Ascending aorta (tissue), 2 donors: Measurements from ENCODE around the gene LRRC3B. TPM values are rescaled to one million over a fixed set of nuclear protein-coding genes. Genes with fewer than 3 reads are reported as not detected.

ENCODE experiments used
- DNase-seq, 2 donors: peaks; one replicate each; pipeline ENCODE4 v3.0.0-alpha.2; 2019; ENCODE audit warnings: low spot score in 2 of 2
- H3K27ac ChIP-seq, 2 donors: fragments of 200-600 bp; sonication (generic); one replicate each; pipeline ENCODE4 v1.5.1; 2016 to 2017; ENCODE audit warnings: mild to moderate bottlenecking in 1 of 2
- H3K27me3 ChIP-seq: fragments of 200-600 bp; sonication (generic); one replicate; pipeline ENCODE4 v1.5.1; 2017
- H3K36me3 ChIP-seq, 2 donors: fragments of 200-600 bp; sonication (generic); one replicate each; pipeline ENCODE4 v1.5.1; 2016
- H3K4me1 ChIP-seq, 2 donors: fragments of 200-600 bp; sonication (generic); one replicate each; pipeline ENCODE4 v1.5.1; 2016 to 2017; ENCODE audit warnings: mild to moderate bottlenecking in 1 of 2
- H3K4me3 ChIP-seq, 2 donors: fragments of 200-600 bp; sonication (generic); one replicate each; pipeline ENCODE4 v1.5.1; 2016 to 2017; ENCODE audit warnings: mild to moderate bottlenecking in 1 of 2
- H3K9me3 ChIP-seq, 2 donors: fragments of 200-600 bp; sonication (generic); one replicate each; pipeline ENCODE4 v1.5.1; 2016
- CTCF ChIP-seq, 3 experiments: fragments of 200-600 bp in 2 of 3; fragments of 450-650 bp in 1 of 3; sonication (generic) in 2 of 3; IDR thresholded peaks; one replicate each; pipeline ENCODE4 v1.5.1; 2016 to 2019; ENCODE audit warnings: antibody characterized with exemption in 3 of 3, mild to moderate bottlenecking in 1 of 3, moderate library complexity in 1 of 3
- intact Hi-C: fragments of 100-400 bp; cut with DNase I; formaldehyde crosslinking; loops from one replicate; pipeline ENCODE4 v1.15.1; 2023
- total RNA-seq: library from RNA; depleted of rRNA; stranded (reverse); fragments of >200 nt; gene quantifications from one replicate; pipeline ENCODE4 v1.1.0, GENCODE V29; 2016

Gene LRRC3B
- total RNA-seq, 1 donor from 2014 or later: not detected

GRCh38 chr3:26648461-26648860, 25.9 kb downstream of the LRRC3B start:
- H3K9me3 ChIP-seq: no peaks in the 10 kb centered on the region
- H3K4me1 ChIP-seq: no peaks in the 10 kb centered on the region
- no peaks in the 10 kb centered on the region for H3K36me3 ChIP-seq
- no peak overlapping the region for H3K27ac ChIP-seq
- no peak overlapping the region for H3K4me3 ChIP-seq
- no peak for TF ChIP-seq CTCF (IDR thresholded peaks at IDR 0.05)
- intact Hi-C loops: no loop called here
- H3K27me3 ChIP-seq: no peaks in the 10 kb centered on the region
- DNase-seq: no peak

- Histone ChIP-seq H3K27me3 (no peaks in the 10 kb centered on the region), H3K36me3 (no peaks in the 10 kb centered on the region), H3K9me3 (no peaks in the 10 kb centered on the region), H3K4me1 (no peaks in the 10 kb centered on the region), H3K27ac (no peak overlapping the region), H3K4me3 (no peak overlapping the region)
- intact Hi-C loops: no loop called here
- no peak for TF ChIP-seq CTCF (IDR thresholded peaks at IDR 0.05)
- DNase-seq: no peak
Measured at GRCh38 chr3:26652164-26652563, 29.6 kb downstream of the LRRC3B start.

GRCh38 chr3:26653811-26654425, 31.3 kb downstream of the LRRC3B start:
- intact Hi-C loops: no loop called here

GRCh38 chr3:26655231-26655630, 32.7 kb downstream of the LRRC3B start:
- no peak for TF ChIP-seq CTCF (IDR thresholded peaks at IDR 0.05)
- H3K27me3 ChIP-seq: no peaks in the 10 kb centered on the region
- no peaks in the 10 kb centered on the region for H3K4me1 ChIP-seq
- intact Hi-C loops: no loop called here
- no peaks in the 10 kb centered on the region for H3K9me3 ChIP-seq
- H3K4me3 ChIP-seq: no peak overlapping the region
- no peaks in the 10 kb centered on the region for H3K36me3 ChIP-seq
- DNase-seq: no peak
- no peak overlapping the region for H3K27ac ChIP-seq

More at GRCh38 chr3:26653811-26654425, 31.3 kb downstream of the LRRC3B start:
- Histone ChIP-seq H3K9me3 (no peaks in the 10 kb centered on the region), H3K36me3 (no peaks in the 10 kb centered on the region), H3K4me1 (no peaks in the 10 kb centered on the region), H3K4me3 (no peak overlapping the region), H3K27me3 (no peaks in the 10 kb centered on the region), H3K27ac (no peak overlapping the region)
- no peak for TF ChIP-seq CTCF (IDR thresholded peaks at IDR 0.05)
- DNase-seq: no peak

- H3K27me3 ChIP-seq: no peaks in the 10 kb centered on the region
- no peaks in the 10 kb centered on the region for H3K9me3 ChIP-seq
- H3K4me3 ChIP-seq: no peak overlapping the region
- no peak overlapping the region for H3K27ac ChIP-seq
- TF ChIP-seq CTCF (IDR thresholded peaks at IDR 0.05): no peak
- H3K4me1 ChIP-seq: no peaks in the 10 kb centered on the region
- no peaks in the 10 kb centered on the region for H3K36me3 ChIP-seq
- intact Hi-C loops: no loop called here
- no peak for DNase-seq
Measured at GRCh38 chr3:26657348-26657976, 34.9 kb downstream of the LRRC3B start.
